NCI-H82 treated with DMSO at 0.1 percent for 48 hours (cell line): ENCODE results near the gene KRT33B.
"Not testable (repeated sequence)": the region's sequence is repeated elsewhere in the genome, so short reads cannot be mapped to it uniquely, and the experiment has no call there.

Experiments used
- DNase-seq: peaks from one replicate; lab custom pipeline; 2025; ENCODE audit not compliant: unreplicated experiment; lab: John Stamatoyannopoulos, UW

KRT33B gene

GRCh38 chr17:41350381-41350878 is 19.2 kb downstream of the KRT33B start, which contains the start of gene KRT33A:
Gene KRT33A, minus strand, starts transcription at chr17:41350828. Its CDS starts 61 bp downstream, at chr17:41350767.
- DNase-seq, result not testable (repeated sequence)

- no peak for DNase-seq
These were observed 21.5 kb downstream of the KRT33B start for GRCh38 chr17:41347869-41348760.

GRCh38 chr17:41346421-41346820 is 23.2 kb downstream of the KRT33B start:
- not testable (repeated sequence) for DNase-seq

GRCh38 chr17:41345992-41346391 is 23.6 kb downstream of the KRT33B start:
- DNase-seq, result no peak

GRCh38 chr17:41343029-41343428 is 26.6 kb downstream of the KRT33B start:
- DNase-seq, result no peak

- no peak for DNase-seq
These were observed 28.4 kb downstream of the KRT33B start for GRCh38 chr17:41340934-41341861.

- no peak for DNase-seq
These were observed 29.1 kb downstream of the KRT33B start for GRCh38 chr17:41340494-41340893.

GRCh38 chr17:41339571-41340172 is 29.9 kb downstream of the KRT33B start:
- DNase-seq, result no peak

GRCh38 chr17:41338961-41339485 is 30.6 kb downstream of the KRT33B start:
- DNase-seq, result no peak

GRCh38 chr17:41335747-41336146 is 33.9 kb downstream of the KRT33B start:
- no peak for DNase-seq

- DNase-seq, result no peak
These were observed 35.0 kb downstream of the KRT33B start for GRCh38 chr17:41334385-41335305.

GRCh38 chr17:41333836-41334235 is 35.8 kb downstream of the KRT33B start:
- DNase-seq, result no peak

GRCh38 chr17:41333098-41333497 is 36.5 kb downstream of the KRT33B start:
- no peak for DNase-seq

- no peak for DNase-seq
These were observed 37.4 kb downstream of the KRT33B start for GRCh38 chr17:41332239-41332638.

GRCh38 chr17:41331606-41332005 is 38.0 kb downstream of the KRT33B start:
- DNase-seq, result no peak

GRCh38 chr17:41329279-41329948 is 40.2 kb downstream of the KRT33B start:
- DNase-seq, result no peak

GRCh38 chr17:41328207-41328606 is 41.4 kb downstream of the KRT33B start:
- no peak for DNase-seq

- no peak for DNase-seq
These were observed 42.0 kb downstream of the KRT33B start for GRCh38 chr17:41327411-41328120.
